Measurements from ENCODE around the gene B4GALNT4.
A peak's percentile ranks its signal among the peaks of the same experiment; 100 is the strongest.
"Not testable (repeated sequence)": the region's sequence is repeated elsewhere in the genome, so short reads cannot be mapped to it uniquely, and the experiment has no call there.

B4GALNT4 gene

GRCh38 chr11:334264-334994 is 34.9 kb upstream of the B4GALNT4 start:
- no peak for DNase-seq (ENCODE audit: low read depth in 2 of 2)

GRCh38 chr11:335779-336658 is 33.3 kb upstream of the B4GALNT4 start:
- no peak for DNase-seq (ENCODE audit: low read depth in 2 of 2)

GRCh38 chr11:336659-337198 is 32.6 kb upstream of the B4GALNT4 start:
- no peak for DNase-seq (ENCODE audit: low read depth in 2 of 2)

DNA sequence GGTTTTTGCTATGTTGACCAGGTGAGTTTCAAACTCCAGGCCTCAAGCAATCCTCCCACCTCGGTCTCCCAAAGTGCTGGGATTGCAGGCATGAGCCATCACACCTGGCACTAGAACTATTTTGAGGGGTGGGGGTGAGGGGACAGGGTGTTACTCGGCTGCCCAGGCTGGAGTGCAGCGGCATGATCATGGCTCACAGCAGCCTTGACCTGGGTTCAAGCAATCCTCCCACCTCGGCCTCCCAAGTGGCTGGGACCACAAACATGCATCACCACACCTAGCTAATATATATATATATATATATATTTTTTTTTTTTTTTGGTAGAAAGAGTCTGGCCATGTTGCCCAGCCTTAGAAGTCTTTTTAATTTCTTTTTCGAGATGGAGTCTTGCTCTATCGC is 31.6 kb upstream of the B4GALNT4 start:
- no peak for DNase-seq (ENCODE audit: low read depth in 2 of 2)

DNA sequence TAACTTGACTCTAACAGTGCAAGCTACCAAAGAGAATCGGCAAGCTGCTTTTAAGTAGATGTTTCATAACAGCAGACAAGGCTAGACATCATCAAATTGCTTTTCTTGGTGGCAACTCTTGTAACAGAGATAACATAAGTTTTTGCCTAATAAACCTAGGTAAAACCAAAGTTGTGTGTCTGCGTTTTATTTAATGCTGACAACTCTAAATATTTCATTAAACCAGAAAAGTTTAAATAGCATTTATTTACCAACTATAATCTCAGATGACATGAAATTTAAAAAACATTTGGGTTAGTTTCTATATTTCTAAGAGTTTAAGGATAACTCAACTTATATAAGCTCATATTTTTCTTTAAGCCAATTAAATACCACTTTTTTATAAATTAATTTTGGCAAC is 29.3 kb upstream of the B4GALNT4 start:
- no peak for DNase-seq (ENCODE audit: low read depth in 2 of 2)

GRCh38 chr11:340539-341512 is 28.5 kb upstream of the B4GALNT4 start:
- DNase-seq (ENCODE audit: low read depth in 2 of 2) = no peak

DNA sequence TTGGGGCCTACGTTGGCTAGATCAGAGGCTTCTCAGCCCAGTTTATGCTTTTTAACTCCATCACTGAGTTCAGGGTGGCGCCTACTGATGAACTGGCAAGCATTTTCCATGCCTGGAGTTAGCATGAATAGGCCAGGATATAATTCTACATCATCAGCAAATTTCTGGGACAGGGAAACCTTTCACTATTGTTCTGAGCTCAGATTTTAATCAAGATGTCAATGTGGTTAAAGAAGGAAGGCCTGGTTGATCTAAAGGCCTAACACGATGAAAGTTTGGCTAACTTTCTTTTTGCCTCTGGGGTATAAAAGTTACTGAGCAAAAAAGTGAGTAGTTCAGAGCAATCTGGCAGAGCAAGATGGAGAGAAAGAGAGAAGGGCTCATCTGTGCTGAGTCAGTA is 27.0 kb upstream of the B4GALNT4 start:
- DNase-seq (ENCODE audit: low read depth in 2 of 2) = no peak

DNA sequence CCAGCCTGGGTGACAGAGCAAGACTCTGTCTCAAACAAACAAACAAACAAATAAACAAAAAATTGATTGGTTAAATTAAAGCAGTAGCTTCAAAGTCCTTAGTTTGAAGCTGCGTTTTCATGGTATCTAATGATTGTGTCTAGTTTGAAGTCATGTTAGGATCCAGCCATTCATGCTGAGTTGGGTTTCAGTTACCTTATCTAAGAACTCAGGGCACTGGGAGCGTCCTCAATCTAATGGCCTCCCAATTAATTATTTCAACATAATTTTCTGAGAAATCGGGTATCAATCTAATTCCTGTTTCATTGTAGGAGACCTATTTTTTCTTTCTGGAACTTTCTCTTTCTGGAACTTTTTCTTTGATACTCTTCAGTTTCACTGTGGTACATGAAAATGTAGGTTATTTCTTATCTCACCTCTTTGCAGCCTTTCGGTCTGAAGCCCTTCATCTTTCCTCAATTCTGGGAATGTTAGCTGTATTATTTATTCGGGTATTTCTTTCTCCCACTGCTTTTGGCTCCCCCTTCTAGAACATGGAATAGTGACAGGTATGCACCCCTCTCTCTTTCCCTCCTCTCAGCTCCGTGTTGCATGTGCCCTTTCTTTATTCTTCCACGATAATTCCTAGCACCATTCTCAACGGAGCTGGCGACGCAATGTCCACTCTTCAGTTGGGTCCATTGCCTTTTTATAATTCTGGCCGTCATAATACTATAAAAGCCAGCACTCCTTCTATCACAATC is 24.3 kb upstream of the B4GALNT4 start:
- DNase-seq (ENCODE audit: low read depth in 2 of 2) = no peak

GRCh38 chr11:346529-346928 is 22.8 kb upstream of the B4GALNT4 start:
- DNase-seq (ENCODE audit: low read depth in 2 of 2) = no peak

- not testable (repeated sequence) for DNase-seq (ENCODE audit: low read depth in 2 of 2)
Observed at GRCh38 chr11:349270-349954, 19.9 kb upstream of the B4GALNT4 start.

DNA sequence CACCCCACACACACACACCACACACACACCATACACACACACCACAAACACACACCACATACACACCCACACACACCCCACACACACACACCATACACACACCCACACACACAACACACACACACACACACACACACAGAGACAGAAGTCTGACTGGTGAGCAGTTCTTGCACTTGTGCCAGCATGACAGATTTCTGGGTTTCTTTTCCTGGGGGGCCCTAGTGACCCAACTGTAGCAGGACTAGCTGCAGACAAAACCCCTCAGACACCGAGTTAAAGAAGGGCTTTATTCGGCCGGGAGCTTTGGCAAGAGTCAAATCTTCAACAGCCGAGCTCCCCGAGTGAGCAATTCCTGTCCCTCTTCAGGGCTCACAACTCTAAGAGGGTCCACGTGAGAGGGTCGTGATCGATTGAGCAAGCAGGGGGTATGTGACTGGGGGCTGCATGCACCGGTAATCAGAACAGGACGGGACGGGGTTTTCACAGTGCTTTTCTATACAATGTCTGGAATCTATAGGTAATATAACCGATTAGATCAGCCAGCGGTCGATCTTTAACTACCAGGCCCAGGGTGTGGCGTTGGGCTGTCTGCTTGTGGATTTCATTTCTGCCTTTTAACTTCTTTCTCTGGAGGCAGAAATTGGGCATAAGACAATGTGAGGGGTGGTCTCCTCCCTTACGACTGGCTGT is 19.1 kb upstream of the B4GALNT4 start:
- not testable (repeated sequence) for DNase-seq (ENCODE audit: low read depth in 2 of 2)

DNA sequence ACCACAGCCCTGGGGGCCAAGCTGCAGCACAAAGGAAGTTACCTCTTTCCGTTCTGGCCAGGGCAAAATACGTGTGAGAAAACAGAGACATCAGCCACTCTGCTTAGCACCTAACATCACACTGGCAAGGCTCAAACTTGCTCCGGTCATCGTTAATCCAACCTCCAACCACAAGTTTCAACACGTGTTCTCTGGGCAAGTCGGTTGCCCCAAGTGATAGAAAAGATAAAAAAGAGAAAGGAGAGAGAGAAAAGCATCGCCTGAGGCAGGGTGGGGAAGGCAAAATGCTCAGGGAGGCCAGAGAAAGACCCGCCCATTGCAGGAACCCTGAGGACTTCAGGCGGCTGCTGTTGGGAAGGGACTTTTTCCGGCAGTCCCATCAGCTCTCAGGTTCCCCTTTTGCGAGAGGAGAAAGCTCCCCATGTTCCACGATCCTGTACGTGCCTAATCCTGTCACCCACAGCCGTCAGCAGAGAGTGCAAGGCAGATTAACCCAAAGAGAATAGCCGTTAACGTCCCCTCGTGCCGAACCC is 18.5 kb upstream of the B4GALNT4 start:
- DNase-seq (ENCODE audit: low read depth in 2 of 2) = no peak

DNA sequence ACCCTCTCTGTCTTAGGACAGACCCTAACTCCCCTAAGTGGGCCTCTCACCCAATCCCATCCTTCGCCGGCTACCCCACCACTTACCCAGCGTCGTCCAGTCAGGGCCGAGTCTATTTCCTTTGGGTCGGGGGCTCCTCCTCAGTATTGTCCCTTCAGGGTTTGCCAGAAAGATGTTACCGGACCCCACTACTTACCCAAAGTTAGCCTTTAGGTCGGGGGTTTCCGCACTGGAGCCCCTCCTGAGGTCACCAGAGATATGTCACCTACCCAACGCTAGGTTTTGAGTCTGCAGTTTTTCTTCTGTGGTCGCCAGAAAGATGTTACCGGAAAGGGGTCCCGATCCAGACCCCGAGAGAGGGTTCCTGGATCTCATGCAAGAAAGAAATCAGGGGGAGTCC is 17.9 kb upstream of the B4GALNT4 start:
- DNase-seq (ENCODE audit: low read depth in 2 of 2) = no peak

- no peak for DNase-seq (ENCODE audit: low read depth in 2 of 2)
Observed at GRCh38 chr11:352456-353031, 16.8 kb upstream of the B4GALNT4 start.

- no peak for DNase-seq (ENCODE audit: low read depth in 2 of 2)
Observed at GRCh38 chr11:353179-353873, 16.0 kb upstream of the B4GALNT4 start.

GRCh38 chr11:355581-356458 is 13.5 kb upstream of the B4GALNT4 start:
- peak; percentile 77 to 85 for DNase-seq (ENCODE audit: low read depth in 2 of 2)

DNA sequence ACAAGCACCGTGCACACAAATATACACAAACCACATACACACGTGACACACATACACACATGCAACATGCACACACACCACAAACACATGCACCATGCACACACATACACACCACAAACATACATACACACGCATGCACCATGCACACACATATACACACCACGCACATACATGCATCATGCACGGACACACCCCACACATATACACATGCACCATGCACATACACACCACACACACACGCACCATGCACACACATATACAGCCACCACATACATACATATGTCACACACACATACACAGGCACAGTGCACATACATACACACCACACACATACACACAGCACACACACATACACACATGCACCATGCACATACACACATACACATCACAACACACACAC is 12.7 kb upstream of the B4GALNT4 start:
- DNase-seq (ENCODE audit: low read depth in 2 of 2) = no peak
